ENCODE measurements around the gene DZIP3.
"Not testable (repeated sequence)": the region's sequence is repeated elsewhere in the genome, so short reads cannot be mapped to it uniquely, and the experiment has no call there.

DZIP3 gene

GRCh38 chr3:108602249-108602934, 12.9 kb downstream of the DZIP3 start:
- DNase-seq (ENCODE audit: low read depth, low spot score): no peak

GRCh38 chr3:108602935-108603294, 13.4 kb downstream of the DZIP3 start:
- DNase-seq (ENCODE audit: low read depth, low spot score): no peak

GRCh38 chr3:108603691-108604090, 14.2 kb downstream of the DZIP3 start:
- no peak for DNase-seq (ENCODE audit: low read depth, low spot score)

GRCh38 chr3:108605028-108605427, 15.5 kb downstream of the DZIP3 start:
- no peak for DNase-seq (ENCODE audit: low read depth, low spot score)

- no peak for DNase-seq (ENCODE audit: low read depth, low spot score)
Measured at GRCh38 chr3:108605491-108605890, 16.0 kb downstream of the DZIP3 start.

GRCh38 chr3:108608750-108609149, 19.2 kb downstream of the DZIP3 start:
- DNase-seq (ENCODE audit: low read depth, low spot score): no peak

GRCh38 chr3:108610651-108611050, 21.1 kb downstream of the DZIP3 start:
- DNase-seq (ENCODE audit: low read depth, low spot score): no peak

- not testable (repeated sequence) for DNase-seq (ENCODE audit: low read depth, low spot score)
Measured at GRCh38 chr3:108616090-108616489, 26.6 kb downstream of the DZIP3 start.

- DNase-seq (ENCODE audit: low read depth, low spot score): no peak
Measured at GRCh38 chr3:108620250-108620649, 30.7 kb downstream of the DZIP3 start.

GRCh38 chr3:108623504-108623903, 34.0 kb downstream of the DZIP3 start:
- no peak for DNase-seq (ENCODE audit: low read depth, low spot score)

GRCh38 chr3:108629974-108630373, 40.5 kb downstream of the DZIP3 start:
- DNase-seq (ENCODE audit: low read depth, low spot score): no peak

- no peak for DNase-seq (ENCODE audit: low read depth, low spot score)
Measured at GRCh38 chr3:108642526-108642925, 53.0 kb downstream of the DZIP3 start.

- no peak for DNase-seq (ENCODE audit: low read depth, low spot score)
Measured at GRCh38 chr3:108645364-108645763, 55.8 kb downstream of the DZIP3 start.

GRCh38 chr3:108655664-108656063, 66.1 kb downstream of the DZIP3 start:
- DNase-seq (ENCODE audit: low read depth, low spot score): not testable (repeated sequence)

- no peak for DNase-seq (ENCODE audit: low read depth, low spot score)
Measured at GRCh38 chr3:108661699-108662098, 72.2 kb downstream of the DZIP3 start.

- DNase-seq (ENCODE audit: low read depth, low spot score): peak; percentile 6
Measured at GRCh38 chr3:108662142-108662738, 72.7 kb downstream of the DZIP3 start.

GRCh38 chr3:108664266-108664665, 74.7 kb downstream of the DZIP3 start:
- no peak for DNase-seq (ENCODE audit: low read depth, low spot score)

GRCh38 chr3:108667312-108667711, 77.8 kb downstream of the DZIP3 start:
- DNase-seq (ENCODE audit: low read depth, low spot score): no peak

- DNase-seq (ENCODE audit: low read depth, low spot score): no peak
Measured at GRCh38 chr3:108669208-108669607, 79.7 kb downstream of the DZIP3 start.

- no peak for DNase-seq (ENCODE audit: low read depth, low spot score)
Measured at GRCh38 chr3:108672701-108673100, 83.2 kb downstream of the DZIP3 start.

GRCh38 chr3:108673988-108674661, 84.6 kb downstream of the DZIP3 start:
- no peak for DNase-seq (ENCODE audit: low read depth, low spot score)

GRCh38 chr3:108677811-108678210, 88.3 kb downstream of the DZIP3 start:
- DNase-seq (ENCODE audit: low read depth, low spot score): no peak

GRCh38 chr3:108692286-108692685, 102.8 kb downstream of the DZIP3 start:
- not testable (repeated sequence) for DNase-seq (ENCODE audit: low read depth, low spot score)
